ENCODE measurements around the gene MCM9.

DNA sequence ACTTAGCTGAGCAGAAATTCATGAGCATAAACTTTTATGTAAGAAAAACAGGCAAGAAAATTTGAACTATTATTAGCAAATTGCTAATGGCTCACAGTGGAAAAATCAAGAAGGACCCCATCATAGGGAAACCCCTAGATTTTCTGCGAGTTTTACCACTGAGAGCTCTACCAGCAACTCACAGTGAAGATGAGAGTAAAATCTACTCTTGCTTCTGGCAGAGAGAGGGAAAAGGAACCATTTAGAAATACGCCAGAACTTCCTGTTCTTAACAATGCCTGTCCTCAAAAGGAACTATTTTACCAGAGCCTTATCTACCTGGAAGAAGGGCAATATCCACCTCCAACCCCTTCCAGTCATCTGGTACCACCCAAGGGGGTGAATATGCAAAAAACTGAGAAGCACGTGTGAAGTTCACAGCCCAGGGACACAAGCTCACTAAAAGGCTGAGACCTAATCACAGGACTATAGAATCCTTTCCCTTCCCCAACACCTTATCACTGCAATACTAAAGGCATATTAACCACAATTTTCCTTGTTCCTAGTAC, 75.4 kb downstream of the MCM9 start:
- TF ChIP-seq, protein P1, sequence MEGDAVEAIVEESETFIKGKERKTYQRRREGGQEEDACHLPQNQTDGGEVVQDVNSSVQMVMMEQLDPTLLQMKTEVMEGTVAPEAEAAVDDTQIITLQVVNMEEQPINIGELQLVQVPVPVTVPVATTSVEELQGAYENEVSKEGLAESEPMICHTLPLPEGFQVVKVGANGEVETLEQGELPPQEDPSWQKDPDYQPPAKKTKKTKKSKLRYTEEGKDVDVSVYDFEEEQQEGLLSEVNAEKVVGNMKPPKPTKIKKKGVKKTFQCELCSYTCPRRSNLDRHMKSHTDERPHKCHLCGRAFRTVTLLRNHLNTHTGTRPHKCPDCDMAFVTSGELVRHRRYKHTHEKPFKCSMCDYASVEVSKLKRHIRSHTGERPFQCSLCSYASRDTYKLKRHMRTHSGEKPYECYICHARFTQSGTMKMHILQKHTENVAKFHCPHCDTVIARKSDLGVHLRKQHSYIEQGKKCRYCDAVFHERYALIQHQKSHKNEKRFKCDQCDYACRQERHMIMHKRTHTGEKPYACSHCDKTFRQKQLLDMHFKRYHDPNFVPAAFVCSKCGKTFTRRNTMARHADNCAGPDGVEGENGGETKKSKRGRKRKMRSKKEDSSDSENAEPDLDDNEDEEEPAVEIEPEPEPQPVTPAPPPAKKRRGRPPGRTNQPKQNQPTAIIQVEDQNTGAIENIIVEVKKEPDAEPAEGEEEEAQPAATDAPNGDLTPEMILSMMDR (IDR thresholded peaks at IDR 0.05; ENCODE audit: insufficient read depth, low read length) = no peak
- TF ChIP-seq REST (IDR thresholded peaks at IDR 0.05; ENCODE audit: insufficient replicate concordance, low read depth) = no peak
- no peak for TF ChIP-seq POLR2AphosphoS5 (IDR thresholded peaks at IDR 0.05; ENCODE audit: low read depth)
